DMS 273 (cell line): ENCODE results near the gene IMPDH1.

ENCODE experiments used
- DNase-seq: peaks from one replicate; lab custom pipeline; 2025; ENCODE audit not compliant: unreplicated experiment; lab: John Stamatoyannopoulos, UW

The IMPDH1 gene

GRCh38 chr7:128361411-128362379 lies 48.1 kb downstream of the IMPDH1 start, which contains the start of gene PRRT4:
TSS of gene PRRT4 (minus strand) at chr7:128361690.
- DNase-seq: peak; percentile 82

GRCh38 chr7:128360359-128360678 lies 49.5 kb downstream of the IMPDH1 start:
- no peak for DNase-seq

GRCh38 chr7:128359939-128360338 lies 49.8 kb downstream of the IMPDH1 start:
- no peak for DNase-seq

- DNase-seq: no peak
These were observed 50.4 kb downstream of the IMPDH1 start for GRCh38 chr7:128359336-128359735.

GRCh38 chr7:128358233-128358632 lies 51.5 kb downstream of the IMPDH1 start:
- no peak for DNase-seq

- DNase-seq: no peak
These were observed 52.6 kb downstream of the IMPDH1 start for GRCh38 chr7:128357217-128357613.

- no peak for DNase-seq
These were observed 53.1 kb downstream of the IMPDH1 start for GRCh38 chr7:128356546-128357216.

- DNase-seq: no peak
These were observed 56.2 kb downstream of the IMPDH1 start for GRCh38 chr7:128353610-128354009.

- no peak for DNase-seq
These were observed 56.6 kb downstream of the IMPDH1 start for GRCh38 chr7:128353189-128353588.

- no peak for DNase-seq
These were observed 57.1 kb downstream of the IMPDH1 start for GRCh38 chr7:128352636-128353035.

- peak; percentile 67 for DNase-seq
These were observed 57.6 kb downstream of the IMPDH1 start for GRCh38 chr7:128352153-128352537.

GRCh38 chr7:128351296-128352152 lies 58.3 kb downstream of the IMPDH1 start:
- no peak for DNase-seq

GRCh38 chr7:128350708-128351295 lies 59.0 kb downstream of the IMPDH1 start:
- no peak for DNase-seq

- DNase-seq: no peak
These were observed 60.3 kb downstream of the IMPDH1 start for GRCh38 chr7:128349466-128349825.

- peak; percentile 89 for DNase-seq
These were observed 62.1 kb downstream of the IMPDH1 start for GRCh38 chr7:128347647-128348097.

- no peak for DNase-seq
These were observed 65.4 kb downstream of the IMPDH1 start for GRCh38 chr7:128344431-128344774.

- peak; percentile 99 for DNase-seq
These were observed 66.0 kb downstream of the IMPDH1 start, which contains the start of gene RBM28 for GRCh38 chr7:128343554-128344430. TSS of gene RBM28 (minus strand) at chr7:128343908. CDS start at chr7:128343793, 115 bp downstream.
